Kidney (tissue), 14 donors: Measurements from ENCODE around the gene ERLEC1. TPM values are rescaled to one million over a fixed set of nuclear protein-coding genes. Genes with fewer than 3 reads are reported as not detected.
"Not testable (repeated sequence)": the region's sequence is repeated elsewhere in the genome, so short reads cannot be mapped to it uniquely, and the experiment has no call there.

ENCODE experiments used
- DNase-seq, 5 donors: peaks; one replicate each; pipeline ENCODE4 v3.0.0-alpha.2; 2013 to 2020
- FAIRE-seq: peaks from 2 replicates; lab custom pipeline; 2012; peaks lifted over from hg19 to GRCh38; lab: Jason Lieb, UNC
- H3K27ac ChIP-seq, 2 donors: one replicate each; pipeline ENCODE4 v1.7.0; 2013; ENCODE audit warnings: low read depth in 2 of 2, low read length in 2 of 2, inconsistent platforms in 1 of 2
- H3K27me3 ChIP-seq: one replicate; pipeline ENCODE4 v1.7.1; 2013; ENCODE audit warnings: low read length, inconsistent platforms; ENCODE audit not compliant: control insufficient read depth, insufficient read depth
- H3K36me3 ChIP-seq, 3 donors: one replicate each; pipeline versions ENCODE4 v1.7.0 to v1.7.1; 2013; ENCODE audit warnings: low read length in 3 of 3, control low read depth in 1 of 3, inconsistent platforms in 1 of 3; ENCODE audit not compliant: insufficient read depth in 3 of 3, control insufficient read depth in 2 of 3
- H3K4me1 ChIP-seq, 3 donors: one replicate each; pipeline versions ENCODE4 v1.7.0 to v1.7.1; 2013; ENCODE audit warnings: low read length in 3 of 3, inconsistent platforms in 1 of 3, low read depth in 1 of 3; ENCODE audit not compliant: control insufficient read depth in 2 of 3, insufficient read depth in 2 of 3
- H3K4me3 ChIP-seq, 3 donors: one replicate each; pipeline versions ENCODE4 v1.7.0 to v1.8.1; 2013; ENCODE audit warnings: low read length in 3 of 3, control low read depth in 1 of 3, inconsistent platforms in 1 of 3
- H3K9ac ChIP-seq, 3 donors: one replicate each; pipeline versions ENCODE4 v1.7.0 to v1.7.1; 2013; ENCODE audit warnings: low read length in 3 of 3, control low read depth in 1 of 3, inconsistent platforms in 1 of 3
- H3K9me3 ChIP-seq, 3 donors: one replicate each; pipeline versions ENCODE4 v1.7.0 to v1.7.1; 2013; ENCODE audit warnings: low read length in 3 of 3, control low read depth in 1 of 3, inconsistent platforms in 1 of 3; ENCODE audit not compliant: control insufficient read depth in 2 of 3, insufficient read depth in 1 of 3
- intact Hi-C: fragments of 100-400 bp; cut with DNase I; formaldehyde crosslinking; loops from one replicate; pipeline ENCODE4 v1.11.1; 2022
- polyA plus RNA-seq: library from polyadenylated mRNA; stranded (reverse); fragments of 350-450 nt; fragmentation: Illumina TruSeq; extraction: RNeasy Lipid Tissue Mini Kit (QIAGEN cat#74804); gene quantifications from one replicate; pipeline ENCODE4 v1.2.3, GENCODE V29; 2014; ENCODE audit warnings: low read depth, low replicate concordance; ENCODE audit not compliant: insufficient read depth
- total RNA-seq: library from RNA; stranded (reverse); fragmentation: NEBNext Ultra II Directional; extraction: Animal tissue kit (Norgen Biotek cat#: 25700); gene quantifications from one replicate; pipeline ENCODE4 v1.2.1, GENCODE V29; 2021
- TF ChIP-seq, protein P1 (sequence below): IDR thresholded peaks from 3 replicates; pipeline ENCODE4 v1.5.1; 2012; ENCODE audit warnings: mild to moderate bottlenecking, moderate library complexity, borderline replicate concordance; ENCODE audit not compliant: insufficient read depth; ENCODE audit errors: extremely low read depth
- donor health status: control.
- donor health status: control.
- donor health status: control.
- donor health status: control.
- donor health status: control.
- donor health status: DM: yes; HTN: yes; CAD: no.
- donor health status: Normal renal cell carcinoma (clear cell type).

The ERLEC1 gene
- total and polyA plus RNA-seq, 2 donors from 2014 or later: 39.9 to 43.7 TPM

DNA sequence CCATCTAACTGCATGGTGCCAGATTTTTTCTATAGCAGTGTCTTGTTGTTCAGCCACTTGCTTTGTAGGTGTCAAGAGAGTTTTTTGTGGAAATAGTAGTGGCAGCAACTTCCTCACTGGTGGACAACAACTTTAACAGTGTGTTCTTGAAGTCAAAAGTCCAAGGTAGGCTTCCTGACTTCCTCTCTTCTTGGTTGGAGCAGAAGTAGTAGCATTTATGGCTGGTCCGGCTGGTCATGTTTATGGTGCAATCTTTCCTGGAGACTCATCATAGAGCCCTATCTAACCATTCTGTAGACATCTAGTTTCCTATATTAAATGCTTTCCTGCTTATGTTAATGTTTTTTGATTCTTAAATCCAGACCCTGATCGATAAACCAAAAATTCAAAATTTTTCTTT is 61.2 kb downstream of the ERLEC1 start:
- Histone ChIP-seq H3K9ac (no peak overlapping the region), H3K27me3 (no peaks in the 10 kb centered on the region), H3K4me3 (no peak overlapping the region), H3K27ac (no peak overlapping the region), H3K36me3 (peaks cover 0 to 2% (median 0%) of the 10 kb centered on the region in 3 donors), H3K9me3 (no peaks in the 10 kb centered on the region), H3K4me1 (no peaks in the 10 kb centered on the region)
- intact Hi-C loops: no loop called here
- DNase-seq (no peak), FAIRE-seq (no peak)
- TF ChIP-seq, protein P1, sequence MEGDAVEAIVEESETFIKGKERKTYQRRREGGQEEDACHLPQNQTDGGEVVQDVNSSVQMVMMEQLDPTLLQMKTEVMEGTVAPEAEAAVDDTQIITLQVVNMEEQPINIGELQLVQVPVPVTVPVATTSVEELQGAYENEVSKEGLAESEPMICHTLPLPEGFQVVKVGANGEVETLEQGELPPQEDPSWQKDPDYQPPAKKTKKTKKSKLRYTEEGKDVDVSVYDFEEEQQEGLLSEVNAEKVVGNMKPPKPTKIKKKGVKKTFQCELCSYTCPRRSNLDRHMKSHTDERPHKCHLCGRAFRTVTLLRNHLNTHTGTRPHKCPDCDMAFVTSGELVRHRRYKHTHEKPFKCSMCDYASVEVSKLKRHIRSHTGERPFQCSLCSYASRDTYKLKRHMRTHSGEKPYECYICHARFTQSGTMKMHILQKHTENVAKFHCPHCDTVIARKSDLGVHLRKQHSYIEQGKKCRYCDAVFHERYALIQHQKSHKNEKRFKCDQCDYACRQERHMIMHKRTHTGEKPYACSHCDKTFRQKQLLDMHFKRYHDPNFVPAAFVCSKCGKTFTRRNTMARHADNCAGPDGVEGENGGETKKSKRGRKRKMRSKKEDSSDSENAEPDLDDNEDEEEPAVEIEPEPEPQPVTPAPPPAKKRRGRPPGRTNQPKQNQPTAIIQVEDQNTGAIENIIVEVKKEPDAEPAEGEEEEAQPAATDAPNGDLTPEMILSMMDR: no peak

GRCh38 chr2:53851052-53851757 is 64.4 kb downstream of the ERLEC1 start:
- FAIRE-seq, intact Hi-C loops, H3K36me3 ChIP-seq, H3K4me3 ChIP-seq, DNase-seq, H3K27me3 ChIP-seq, H3K9me3 ChIP-seq, H3K27ac ChIP-seq, H3K9ac ChIP-seq, H3K4me1 ChIP-seq: not testable (repeated sequence)

DNA sequence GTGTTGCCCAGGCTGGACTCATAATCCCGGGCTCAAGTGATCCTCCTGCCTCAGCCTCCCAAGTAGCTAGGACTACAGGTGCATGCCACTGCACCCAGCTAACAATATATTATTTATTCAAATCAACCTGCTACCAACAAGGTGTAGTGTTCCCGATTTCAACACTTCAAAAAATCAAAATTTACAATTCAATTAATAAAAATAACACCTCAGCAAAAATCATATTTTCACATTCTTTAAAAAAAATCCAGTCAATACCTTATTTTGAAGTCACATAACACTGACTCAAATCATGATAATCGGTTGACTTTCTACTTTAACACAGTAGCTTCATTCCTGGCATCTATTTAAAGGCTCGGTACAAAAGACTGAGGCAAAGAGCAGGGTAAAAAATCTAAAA is 65.7 kb downstream of the ERLEC1 start:
- TF ChIP-seq, protein P1: no peak
- FAIRE-seq (no peak), DNase-seq (no peak)
- Histone ChIP-seq H3K4me1 (no peaks in the 10 kb centered on the region), H3K9ac (no peak overlapping the region), H3K9me3 (no peaks in the 10 kb centered on the region), H3K27me3 (no peaks in the 10 kb centered on the region), H3K27ac (no peak overlapping the region), H3K4me3 (no peak overlapping the region), H3K36me3 (peaks cover 0 to 2% (median 0%) of the 10 kb centered on the region in 3 donors)
- intact Hi-C loops: no loop called here

DNA sequence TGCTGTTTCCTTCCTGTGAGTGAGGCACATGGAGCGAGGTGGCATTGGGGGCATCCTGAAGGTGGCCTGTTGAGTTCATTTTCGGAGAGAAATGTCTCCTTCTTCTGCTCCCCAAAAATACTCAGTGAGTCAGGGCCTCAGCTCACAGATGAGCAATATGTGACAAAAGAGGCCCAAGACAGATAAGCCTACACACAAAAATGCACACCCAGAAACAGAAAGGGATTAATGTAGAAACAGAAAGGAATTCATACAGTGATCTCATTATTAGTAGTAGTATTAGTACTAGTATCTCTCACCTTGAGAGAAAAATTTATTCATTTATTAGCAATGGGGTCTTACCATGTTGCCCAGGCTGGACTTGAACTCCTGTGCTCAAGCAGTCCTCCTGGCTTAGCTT is 67.8 kb downstream of the ERLEC1 start:
- Histone ChIP-seq H3K9me3 (no peaks in the 10 kb centered on the region), H3K4me3 (no peak overlapping the region), H3K9ac (no peak overlapping the region), H3K4me1 (no peaks in the 10 kb centered on the region), H3K27me3 (no peaks in the 10 kb centered on the region), H3K36me3 (no peaks in the 10 kb centered on the region), H3K27ac (no peak overlapping the region)
- DNase-seq (no peak), FAIRE-seq (no peak)
- intact Hi-C loops: no loop called here
- TF ChIP-seq, protein P1: no peak
